Fibroblast of skin of abdomen (primary cell): ENCODE data around the gene SPTBN4.
A peak's percentile ranks its signal among the peaks of the same experiment; 100 is the strongest.

Experiments used
- DNase-seq: peaks from one replicate; pipeline ENCODE4 v3.0.0-alpha.2; 2013

The SPTBN4 gene

GRCh38 chr19:40441719-40442253, 25.0 kb upstream of the SPTBN4 start:
- no peak for DNase-seq

- DNase-seq, result no peak
These were observed 24.3 kb upstream of the SPTBN4 start for GRCh38 chr19:40442328-40443130.

GRCh38 chr19:40443131-40443999, 23.4 kb upstream of the SPTBN4 start:
- peak; percentile 100 for DNase-seq

- peak; percentile 96 for DNase-seq
These were observed 22.6 kb upstream of the SPTBN4 start, which contains the start of gene SERTAD3 for GRCh38 chr19:40444000-40444824. TSS of gene SERTAD3 (minus strand) at chr19:40444335. CDS start at chr19:40442080, 2,255 bp downstream.

- no peak for DNase-seq
These were observed 21.9 kb upstream of the SPTBN4 start for GRCh38 chr19:40444825-40445312.

GRCh38 chr19:40445780-40446262, 21.0 kb upstream of the SPTBN4 start:
- no peak for DNase-seq

- DNase-seq, result no peak
These were observed 20.5 kb upstream of the SPTBN4 start for GRCh38 chr19:40446263-40446784.

- DNase-seq, result no peak
These were observed 17.3 kb upstream of the SPTBN4 start for GRCh38 chr19:40449506-40449905.

GRCh38 chr19:40450664-40451063, 16.1 kb upstream of the SPTBN4 start:
- no peak for DNase-seq

GRCh38 chr19:40452016-40452415, 14.8 kb upstream of the SPTBN4 start:
- DNase-seq, result no peak

- no peak for DNase-seq
These were observed 13.6 kb upstream of the SPTBN4 start for GRCh38 chr19:40453151-40453735.

GRCh38 chr19:40453943-40454342, 12.9 kb upstream of the SPTBN4 start:
- DNase-seq, result peak; percentile 18

- no peak for DNase-seq
These were observed 9.8 kb upstream of the SPTBN4 start for GRCh38 chr19:40457048-40457447.

- DNase-seq, result no peak
These were observed 8.7 kb upstream of the SPTBN4 start for GRCh38 chr19:40457953-40458596.

GRCh38 chr19:40458597-40458974, 8.2 kb upstream of the SPTBN4 start:
- no peak for DNase-seq

- DNase-seq, result no peak
These were observed 6.6 kb upstream of the SPTBN4 start for GRCh38 chr19:40460185-40460584.

- no peak for DNase-seq
These were observed 5.1 kb upstream of the SPTBN4 start for GRCh38 chr19:40461669-40462221.

GRCh38 chr19:40463587-40464037, 3.2 kb upstream of the SPTBN4 start:
- peak; percentile 41 for DNase-seq

GRCh38 chr19:40464059-40465024, 2.5 kb upstream of the SPTBN4 start:
- peak; percentile 86 for DNase-seq
